GM12872 (cell line): ENCODE measurements around the gene SLX9.

Experiments used
- TF ChIP-seq, protein P1 (sequence below): IDR thresholded peaks from 3 replicates; pipeline ENCODE4 v1.5.1; 2011; ENCODE audit warnings: low read depth, mild to moderate bottlenecking, low read length, moderate library complexity; ENCODE audit not compliant: insufficient read depth

Gene SLX9

DNA sequence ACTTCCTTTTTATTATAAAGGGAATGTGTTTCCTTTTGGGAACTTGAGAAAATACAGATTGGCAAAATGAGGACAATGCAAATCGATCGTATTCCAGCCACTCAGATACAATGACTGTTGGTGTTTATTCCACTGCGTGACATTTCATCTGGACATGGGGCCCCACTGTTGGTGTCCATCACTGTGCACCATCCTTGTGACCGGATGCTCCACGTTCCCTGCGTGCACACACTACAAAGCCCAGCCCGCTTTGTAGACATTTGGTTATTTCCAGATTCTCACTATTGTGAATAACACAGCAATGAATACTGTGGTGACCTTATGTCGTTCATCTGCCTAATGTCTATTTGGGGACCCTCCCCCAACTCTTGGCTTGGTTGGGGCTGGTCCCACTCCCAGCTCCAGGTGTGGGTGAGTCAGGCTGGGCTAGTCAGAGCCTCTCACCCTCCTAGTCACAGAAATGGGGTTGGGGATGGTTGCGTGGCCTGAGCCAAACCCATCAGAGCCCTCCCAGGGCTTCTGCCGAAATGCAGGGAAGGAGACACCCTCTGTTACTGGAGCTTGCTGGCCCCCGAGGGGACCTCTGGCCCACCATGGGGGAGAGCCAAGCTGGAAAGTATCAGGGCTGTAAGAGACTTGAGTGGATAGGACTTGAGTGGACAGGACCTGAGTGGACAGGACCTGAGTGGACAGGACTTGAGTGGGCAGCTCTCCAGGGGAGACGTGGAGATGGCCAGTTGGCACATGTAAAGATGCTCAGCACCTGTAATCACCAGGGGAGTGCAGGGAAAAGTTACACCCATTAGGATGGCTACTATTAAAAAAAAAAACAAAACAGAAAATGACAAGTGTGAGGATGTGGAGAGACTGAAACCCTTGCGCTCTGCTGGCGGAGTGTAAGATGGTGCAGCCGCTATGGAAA, 77.5 kb downstream of the SLX9 start:
- TF ChIP-seq, protein P1, sequence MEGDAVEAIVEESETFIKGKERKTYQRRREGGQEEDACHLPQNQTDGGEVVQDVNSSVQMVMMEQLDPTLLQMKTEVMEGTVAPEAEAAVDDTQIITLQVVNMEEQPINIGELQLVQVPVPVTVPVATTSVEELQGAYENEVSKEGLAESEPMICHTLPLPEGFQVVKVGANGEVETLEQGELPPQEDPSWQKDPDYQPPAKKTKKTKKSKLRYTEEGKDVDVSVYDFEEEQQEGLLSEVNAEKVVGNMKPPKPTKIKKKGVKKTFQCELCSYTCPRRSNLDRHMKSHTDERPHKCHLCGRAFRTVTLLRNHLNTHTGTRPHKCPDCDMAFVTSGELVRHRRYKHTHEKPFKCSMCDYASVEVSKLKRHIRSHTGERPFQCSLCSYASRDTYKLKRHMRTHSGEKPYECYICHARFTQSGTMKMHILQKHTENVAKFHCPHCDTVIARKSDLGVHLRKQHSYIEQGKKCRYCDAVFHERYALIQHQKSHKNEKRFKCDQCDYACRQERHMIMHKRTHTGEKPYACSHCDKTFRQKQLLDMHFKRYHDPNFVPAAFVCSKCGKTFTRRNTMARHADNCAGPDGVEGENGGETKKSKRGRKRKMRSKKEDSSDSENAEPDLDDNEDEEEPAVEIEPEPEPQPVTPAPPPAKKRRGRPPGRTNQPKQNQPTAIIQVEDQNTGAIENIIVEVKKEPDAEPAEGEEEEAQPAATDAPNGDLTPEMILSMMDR: no peak

DNA sequence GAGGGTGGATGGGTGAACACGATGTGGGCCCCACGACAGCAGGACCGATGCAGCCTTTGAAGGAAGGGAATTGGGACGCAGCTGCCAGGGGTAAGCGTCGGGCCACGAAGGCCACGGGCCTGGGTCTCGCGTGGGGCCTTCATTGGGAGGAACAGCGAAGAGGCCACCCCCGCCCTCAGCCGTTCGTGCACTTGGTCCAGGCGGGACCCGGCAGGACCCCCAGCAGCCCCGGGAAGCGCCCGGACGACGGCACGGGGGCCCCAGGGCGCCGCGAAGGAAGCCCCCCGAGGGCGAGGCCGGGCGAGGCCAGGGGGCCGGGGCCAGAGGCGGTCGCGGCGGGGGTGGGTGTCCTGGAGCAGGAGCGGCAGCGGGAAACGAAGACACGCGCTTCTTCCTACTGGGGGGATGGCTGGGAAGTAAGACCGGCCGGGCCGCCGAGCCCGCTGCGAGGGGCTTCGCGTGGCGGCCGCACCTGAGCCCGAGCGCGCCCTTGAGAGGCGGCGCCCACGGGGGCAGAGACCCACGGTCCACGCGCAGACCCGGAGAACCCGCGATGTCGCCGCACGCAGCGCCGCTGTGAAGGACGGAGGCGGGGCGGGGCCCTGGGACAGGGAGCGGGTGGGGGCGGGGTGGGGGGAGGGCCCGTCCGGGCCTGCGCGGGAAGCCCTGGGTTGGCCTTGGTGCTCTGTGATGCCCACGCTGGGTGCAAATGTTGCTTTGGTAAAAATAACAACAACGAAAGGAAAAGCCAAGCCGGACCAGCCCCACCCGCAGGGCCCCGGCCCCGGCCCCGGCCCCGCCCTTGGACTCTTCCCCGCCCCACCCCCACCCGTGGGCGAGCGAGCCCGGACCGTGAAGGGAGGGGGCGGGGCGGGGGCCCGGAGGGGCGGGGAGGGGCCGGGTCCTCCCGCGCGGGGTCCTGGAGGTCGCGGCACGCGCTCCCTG, 78.6 kb downstream of the SLX9 start:
- TF ChIP-seq, protein P1: no peak

GRCh38 chr21:45019076-45019886, 79.5 kb downstream of the SLX9 start:
- TF ChIP-seq, protein P1: no peak

- TF ChIP-seq, protein P1: no peak
These were observed 80.2 kb downstream of the SLX9 start for GRCh38 chr21:45019887-45020537.

GRCh38 chr21:45020629-45021427, 81.0 kb downstream of the SLX9 start:
- TF ChIP-seq, protein P1: no peak

DNA sequence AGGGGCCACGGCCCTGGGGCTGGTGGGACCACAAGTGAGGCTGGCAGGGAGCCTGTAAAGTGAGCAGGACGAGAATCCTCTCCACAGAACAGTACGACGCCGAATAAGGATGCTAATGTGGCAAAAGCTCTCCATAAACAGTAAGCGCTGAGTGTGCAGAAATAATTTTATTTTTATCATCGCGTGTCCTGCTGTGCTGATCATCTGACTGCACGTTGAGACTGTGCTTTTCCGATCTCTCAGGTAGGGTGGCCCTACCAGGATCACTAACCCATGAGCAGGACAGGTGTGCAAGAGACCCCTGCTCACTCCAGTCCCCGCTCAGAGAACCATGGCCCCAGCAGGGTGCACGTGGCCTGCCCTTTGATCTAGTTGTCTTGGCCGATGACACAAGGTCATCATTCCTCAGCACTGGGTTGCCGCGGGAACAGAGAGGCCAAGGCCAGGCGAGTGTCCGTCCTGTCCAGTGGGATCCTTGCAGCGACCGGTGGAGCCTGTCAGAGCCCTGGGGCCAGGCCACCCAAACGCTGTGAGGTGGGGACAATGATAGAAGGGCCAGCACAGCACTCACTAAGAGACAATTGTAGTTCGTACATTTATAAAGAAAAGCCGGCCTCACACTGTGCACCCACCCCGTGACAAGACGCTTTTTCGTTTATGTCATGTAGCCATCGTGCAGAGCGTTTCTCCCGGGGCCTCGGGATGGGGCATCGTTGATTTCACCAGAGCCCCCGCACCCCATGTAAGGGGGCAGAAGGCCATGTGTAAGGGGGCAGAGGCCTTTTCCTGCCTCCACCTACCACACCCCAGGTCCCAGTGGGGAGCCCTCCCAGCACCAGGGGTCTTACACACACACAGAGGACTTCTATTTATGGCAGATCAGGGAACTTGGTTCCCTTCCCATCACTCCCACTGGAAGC, 81.9 kb downstream of the SLX9 start:
- TF ChIP-seq, protein P1: no peak
